A673 (cell line): Measurements from ENCODE around the gene KPNA5.

Experiments used
- EZH2 ChIP-seq: fragments of 200-600 bp; sonication (generic); IDR thresholded peaks from 2 replicates; pipeline ENCODE4 v1.6.1; 2017; ENCODE audit warnings: borderline replicate concordance, low read depth, mild to moderate bottlenecking, mixed read lengths, antibody characterized with exemption, low read length; ENCODE audit not compliant: poor library complexity, severe bottlenecking
- TF ChIP-seq, protein P1 (sequence below): fragments of 300-800, 200-600 bp; sonication (generic); conservative IDR thresholded peaks from 2 replicates; pipeline ENCODE4 v1.5.1; 2017; ENCODE audit warnings: low read depth, mild to moderate bottlenecking, antibody characterized with exemption, low read length, moderate library complexity, mixed read lengths

- TF ChIP-seq, protein P1, sequence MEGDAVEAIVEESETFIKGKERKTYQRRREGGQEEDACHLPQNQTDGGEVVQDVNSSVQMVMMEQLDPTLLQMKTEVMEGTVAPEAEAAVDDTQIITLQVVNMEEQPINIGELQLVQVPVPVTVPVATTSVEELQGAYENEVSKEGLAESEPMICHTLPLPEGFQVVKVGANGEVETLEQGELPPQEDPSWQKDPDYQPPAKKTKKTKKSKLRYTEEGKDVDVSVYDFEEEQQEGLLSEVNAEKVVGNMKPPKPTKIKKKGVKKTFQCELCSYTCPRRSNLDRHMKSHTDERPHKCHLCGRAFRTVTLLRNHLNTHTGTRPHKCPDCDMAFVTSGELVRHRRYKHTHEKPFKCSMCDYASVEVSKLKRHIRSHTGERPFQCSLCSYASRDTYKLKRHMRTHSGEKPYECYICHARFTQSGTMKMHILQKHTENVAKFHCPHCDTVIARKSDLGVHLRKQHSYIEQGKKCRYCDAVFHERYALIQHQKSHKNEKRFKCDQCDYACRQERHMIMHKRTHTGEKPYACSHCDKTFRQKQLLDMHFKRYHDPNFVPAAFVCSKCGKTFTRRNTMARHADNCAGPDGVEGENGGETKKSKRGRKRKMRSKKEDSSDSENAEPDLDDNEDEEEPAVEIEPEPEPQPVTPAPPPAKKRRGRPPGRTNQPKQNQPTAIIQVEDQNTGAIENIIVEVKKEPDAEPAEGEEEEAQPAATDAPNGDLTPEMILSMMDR: no peak
- no peak for TF ChIP-seq EZH2
These were observed 81.2 kb downstream of the KPNA5 start for GRCh38 chr6:116762235-116762634.
